IPS-NIHi11 (cell line): ENCODE measurements around the gene HEXIM2.
"Not testable (repeated sequence)": the region's sequence is repeated elsewhere in the genome, so short reads cannot be mapped to it uniquely, and the experiment has no call there.

Experiments
- DNase-seq: peaks from one replicate; pipeline ENCODE4 v3.0.0; 2012; ENCODE audit warnings: mixed read lengths, low spot score

HEXIM2 gene

GRCh38 chr17:45161288-45162024, at the start of gene HEXIM2:
HEXIM2 (plus strand) TSS chr17:45161875; CDS start chr17:45162794, 919 bp downstream.
- peak; percentile 92 for DNase-seq

DNA sequence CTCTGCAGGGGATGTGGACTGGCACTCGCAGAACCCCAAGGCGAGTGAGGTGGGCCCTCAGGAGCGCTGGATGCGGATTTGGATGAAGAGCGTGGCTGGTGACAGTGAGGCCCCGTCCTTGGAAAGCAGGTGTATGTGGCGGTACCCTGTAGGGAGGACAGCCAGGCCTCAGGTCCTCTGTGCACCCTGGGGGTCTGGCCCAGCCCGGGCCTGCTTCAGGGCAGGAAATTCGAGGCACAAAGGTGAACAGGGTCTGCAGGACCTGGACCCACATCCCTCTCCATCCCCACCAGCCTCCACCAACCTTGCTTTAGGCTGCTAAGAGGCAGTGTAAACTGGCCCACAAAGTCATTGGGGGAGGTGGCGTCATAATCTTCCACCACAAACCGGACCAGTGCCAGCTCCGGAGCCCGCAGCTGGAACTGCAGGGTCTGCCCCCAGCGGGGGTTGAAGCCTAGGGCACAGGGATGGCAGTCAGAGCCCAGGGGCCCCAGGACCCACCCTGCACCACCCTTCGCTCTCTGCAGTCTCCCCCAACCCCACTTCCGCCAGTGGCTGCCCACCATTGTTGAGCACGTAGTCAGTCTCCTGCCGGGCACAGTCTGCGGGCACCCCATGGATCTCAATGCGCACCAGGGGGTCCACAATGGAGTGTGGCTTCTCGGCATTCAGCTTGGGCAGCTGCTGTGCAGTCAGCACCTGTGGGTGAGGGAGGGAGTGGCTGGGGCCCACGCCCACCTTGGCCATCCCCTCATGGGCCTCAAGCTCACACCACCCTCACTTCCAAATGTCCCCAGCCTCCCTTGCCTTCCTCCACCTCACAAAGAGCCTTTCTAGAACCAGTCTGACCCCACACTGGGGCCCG, 48.9 kb upstream of the HEXIM2 start:
- no peak for DNase-seq

DNA sequence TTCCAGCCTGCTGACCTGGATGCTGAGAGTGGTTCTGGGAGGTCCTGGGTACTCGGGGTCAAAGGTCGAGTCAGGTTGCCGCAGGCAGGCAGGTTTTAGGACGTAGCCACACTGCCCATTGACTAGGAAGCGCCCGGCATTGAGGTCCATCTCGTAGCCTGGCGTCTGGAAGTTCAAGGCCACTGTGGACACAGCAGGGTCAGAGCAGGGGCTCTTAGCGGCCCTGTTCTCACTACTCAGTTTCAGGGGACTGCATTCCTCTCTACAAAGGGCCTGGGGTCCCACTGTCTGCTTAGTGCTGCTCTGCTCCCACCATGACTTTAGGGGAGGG, 48.3 kb upstream of the HEXIM2 start:
- DNase-seq: no peak

DNA sequence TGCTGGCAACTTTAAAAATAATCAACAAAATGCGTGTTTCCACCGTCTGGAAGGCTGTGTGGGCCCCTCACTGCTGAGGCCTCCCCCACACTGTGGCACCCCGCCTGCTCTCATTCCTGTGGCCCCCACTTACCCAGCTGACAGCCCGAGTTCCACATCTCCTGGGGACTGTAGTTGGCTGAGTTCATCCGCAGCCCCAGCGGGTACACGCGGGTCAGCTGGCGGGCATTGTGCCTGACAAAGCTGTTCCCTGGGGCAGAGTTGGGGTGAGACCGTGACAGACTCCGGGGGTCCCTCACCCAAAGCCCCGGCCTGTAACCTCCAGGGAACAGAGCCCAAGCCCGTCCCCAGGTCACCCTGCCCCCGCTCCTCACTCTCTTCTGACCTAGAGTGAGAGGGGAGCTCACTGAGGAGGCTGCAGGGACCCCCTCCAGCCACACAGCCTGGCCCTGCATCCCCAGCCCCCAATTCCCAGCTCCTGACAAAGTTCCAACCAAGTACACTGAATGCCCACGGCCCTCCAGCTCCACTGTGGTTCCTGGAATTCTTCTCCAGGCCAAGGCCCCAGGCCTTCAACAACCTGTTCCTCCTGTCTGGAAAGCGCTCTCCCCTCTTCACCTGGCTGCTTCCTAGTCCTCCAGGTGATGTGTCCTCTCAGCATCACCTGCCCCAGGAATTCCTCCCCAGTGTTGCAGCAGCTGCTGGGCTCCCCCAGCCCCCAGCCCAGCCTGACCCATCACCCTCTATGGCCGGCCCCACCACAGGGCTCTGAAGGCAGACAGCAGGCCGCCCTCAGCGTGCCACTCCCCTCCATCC, 47.4 kb upstream of the HEXIM2 start:
- no peak for DNase-seq

DNA sequence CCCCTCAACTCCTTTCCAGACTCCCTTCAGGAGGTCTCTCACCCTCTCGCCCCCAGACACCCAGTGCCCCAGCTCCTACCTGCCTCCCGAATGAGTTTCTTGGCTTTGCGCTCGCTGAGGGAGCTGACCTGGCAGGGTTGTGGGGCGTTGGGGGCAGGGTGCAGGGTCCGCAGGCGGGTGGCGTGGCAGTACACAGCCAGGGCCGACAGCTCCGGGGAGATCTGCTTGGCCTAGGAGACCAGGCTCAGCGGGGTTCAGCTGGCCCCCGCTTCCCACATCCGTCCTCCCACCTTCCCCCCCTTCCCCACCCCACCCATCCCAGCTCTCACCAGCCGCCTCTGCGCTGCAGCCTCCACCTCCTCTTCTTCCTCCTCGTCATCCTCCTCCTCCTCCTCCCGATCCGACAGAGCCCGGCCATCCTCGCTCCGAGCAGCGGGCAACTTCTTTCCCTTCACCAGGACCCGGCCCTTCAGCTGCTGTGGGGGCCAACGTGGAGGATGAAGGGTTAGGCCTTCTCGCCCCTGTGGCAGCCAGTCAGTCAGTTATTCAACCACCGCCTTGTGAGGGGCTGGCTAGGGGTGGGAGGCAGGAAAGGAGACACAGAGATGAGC, 46.6 kb upstream of the HEXIM2 start:
- DNase-seq: no peak

- DNase-seq: no peak
These were observed 45.8 kb upstream of the HEXIM2 start for GRCh38 chr17:45115871-45116270.

GRCh38 chr17:45116434-45117016, 45.1 kb upstream of the HEXIM2 start:
- no peak for DNase-seq

GRCh38 chr17:45117334-45117733, 44.3 kb upstream of the HEXIM2 start:
- DNase-seq: no peak

GRCh38 chr17:45117848-45118646, 43.6 kb upstream of the HEXIM2 start:
- no peak for DNase-seq

- no peak for DNase-seq
These were observed 43.0 kb upstream of the HEXIM2 start for GRCh38 chr17:45118691-45119090.

DNA sequence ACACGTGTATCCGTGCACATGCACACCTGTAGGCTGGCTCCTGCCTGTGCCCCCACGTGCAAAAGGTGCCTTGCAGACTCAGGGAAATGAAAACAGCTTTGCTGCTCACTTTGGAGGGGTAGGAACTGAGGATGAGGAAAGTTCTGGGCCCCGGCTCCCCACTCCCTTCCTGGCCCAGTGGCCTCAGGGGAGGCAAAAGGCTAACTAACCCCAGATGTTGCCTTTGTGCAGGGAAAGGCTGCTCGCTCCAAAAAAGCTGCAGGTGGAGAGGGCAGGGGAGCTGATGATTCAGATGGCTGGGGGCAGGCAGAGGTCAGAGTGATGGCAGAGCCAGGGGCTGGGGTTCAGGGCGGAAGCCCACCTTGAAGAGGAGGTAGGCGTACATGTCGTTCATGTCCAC, 41.7 kb upstream of the HEXIM2 start:
- no peak for DNase-seq

DNA sequence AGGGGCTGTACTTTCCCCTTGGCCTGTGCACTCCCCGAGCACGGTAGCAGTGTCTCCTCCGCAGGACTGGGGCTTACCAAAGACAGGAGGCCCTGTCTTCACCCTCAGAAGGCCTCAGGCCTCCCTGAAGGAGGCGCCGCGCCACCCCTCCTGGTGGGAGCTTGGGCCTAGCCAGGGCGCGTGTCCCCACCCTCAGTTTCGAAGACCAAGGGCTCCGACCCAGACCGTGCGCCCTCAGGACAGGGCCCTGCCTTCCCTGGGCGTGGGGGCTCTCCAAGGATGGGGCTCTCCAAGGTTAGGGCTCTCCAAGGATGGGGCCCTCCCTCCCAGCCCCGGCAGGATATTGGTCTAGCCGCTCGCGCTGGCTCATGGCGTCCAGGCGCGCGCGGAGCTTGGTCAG, 41.1 kb upstream of the HEXIM2 start:
- no peak for DNase-seq

DNA sequence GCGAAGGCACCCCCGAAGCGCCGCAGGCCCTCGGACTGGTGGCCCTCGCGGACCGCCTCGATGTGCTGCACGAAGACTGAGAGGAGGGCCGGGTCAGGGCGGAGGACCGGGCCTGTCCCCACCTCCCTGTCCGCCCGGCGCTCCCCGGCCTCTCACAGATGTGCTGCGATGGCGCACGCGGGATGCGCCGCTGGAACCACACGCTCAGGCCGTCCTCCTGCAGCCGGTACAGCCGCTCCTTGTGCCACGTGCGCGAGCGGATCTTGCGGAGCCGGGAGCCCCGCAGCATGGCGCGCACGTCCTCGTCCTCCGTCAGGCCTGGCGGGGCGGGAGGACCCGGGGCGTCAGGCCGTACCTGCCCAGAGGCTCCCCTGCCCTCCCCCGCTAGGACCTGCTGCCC, 40.6 kb upstream of the HEXIM2 start:
- no peak for DNase-seq

GRCh38 chr17:45123076-45123770, 38.5 kb upstream of the HEXIM2 start:
- no peak for DNase-seq

DNA sequence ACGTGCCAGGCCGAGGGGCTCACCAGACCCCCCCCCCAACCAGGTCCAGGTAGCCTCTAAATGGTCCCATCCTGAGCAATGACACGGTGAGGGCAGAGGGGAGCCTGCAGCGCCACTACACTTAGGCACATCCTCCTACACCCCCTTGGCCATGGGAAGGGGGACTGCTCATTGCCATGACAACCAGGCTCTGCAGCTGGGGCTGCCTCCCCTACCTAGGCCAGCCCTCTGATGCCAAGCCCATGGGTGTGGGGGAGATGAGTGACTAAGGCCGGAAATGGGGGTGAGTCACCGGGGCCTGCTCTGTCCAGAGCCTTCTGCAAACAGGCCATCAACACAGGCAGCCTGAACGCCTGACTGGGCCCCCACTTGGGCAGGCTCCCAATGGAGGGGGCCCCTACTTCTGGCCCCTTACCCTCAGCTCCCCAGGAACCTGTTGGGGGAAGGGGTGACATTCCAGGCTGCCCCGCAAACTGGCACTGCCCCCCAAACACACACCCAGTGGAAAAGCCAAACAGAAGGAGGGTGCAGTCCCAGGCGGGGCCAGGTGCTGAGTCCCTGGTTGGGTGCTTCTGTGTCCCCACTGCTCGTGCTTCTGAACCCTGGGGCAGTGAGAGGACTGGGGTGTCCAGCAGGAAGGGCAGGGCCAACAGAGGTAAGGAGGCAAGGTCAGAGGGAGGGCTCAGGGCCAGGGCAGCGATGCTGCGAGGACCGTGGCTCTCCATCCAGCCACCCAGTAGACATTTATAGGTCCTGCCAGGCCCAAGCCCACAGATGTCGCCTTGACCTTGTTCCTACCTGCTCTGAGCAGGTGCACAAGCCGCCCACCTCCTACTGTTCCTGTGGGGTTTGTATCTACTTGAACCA, 37.5 kb upstream of the HEXIM2 start:
- DNase-seq: peak; percentile 58

- not testable (repeated sequence) for DNase-seq
These were observed 36.9 kb upstream of the HEXIM2 start for GRCh38 chr17:45124797-45125122.

GRCh38 chr17:45125509-45125908, 36.2 kb upstream of the HEXIM2 start:
- DNase-seq: no peak

DNA sequence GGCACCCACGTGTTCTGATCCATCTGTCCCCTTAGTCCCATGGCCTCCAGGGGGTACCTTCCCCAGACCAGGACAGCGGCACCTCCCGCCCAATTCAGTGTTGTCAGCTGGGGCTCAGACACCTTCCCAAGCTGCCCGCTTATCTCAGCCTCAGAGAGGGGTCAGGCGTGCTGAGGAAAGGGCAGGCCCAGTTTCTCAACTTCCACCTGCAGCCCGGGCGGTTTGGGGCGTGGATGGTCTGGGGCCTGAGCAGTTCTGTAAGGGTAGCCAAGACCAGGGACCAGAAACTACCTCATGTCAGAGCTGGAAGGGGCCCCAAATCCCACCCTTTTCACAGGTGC, 34.5 kb upstream of the HEXIM2 start:
- DNase-seq: no peak

- DNase-seq: peak; percentile 26
These were observed 34.0 kb upstream of the HEXIM2 start for GRCh38 chr17:45127548-45128300.
